Upper lobe of right lung (tissue), 1 donor: ENCODE results near the gene TBX15. TPM values are rescaled to one million over a fixed set of nuclear protein-coding genes. Genes with fewer than 3 reads are reported as not detected.

ENCODE experiments used
- ATAC-seq: fragments of 200-7000 bp; cut with Tn5 transposase; one replicate; pipeline ENCODE4 v1.9.1; 2020; ENCODE audit warnings: mild to moderate bottlenecking, moderate library complexity
- DNase-seq: peaks from one replicate; pipeline ENCODE4 v3.0.0-alpha.2; 2020
- H3K27ac ChIP-seq: fragments of 200-600 bp; one replicate; pipeline ENCODE4 v1.8.0; 2022
- H3K27me3 ChIP-seq: fragments of 200-600 bp; one replicate; pipeline ENCODE4 v1.8.0; 2022; ENCODE audit warnings: mild to moderate bottlenecking
- H3K36me3 ChIP-seq: fragments of 200-600 bp; one replicate; pipeline ENCODE4 v1.8.0; 2022
- H3K4me1 ChIP-seq: fragments of 200-600 bp; one replicate; pipeline ENCODE4 v1.8.0; 2022
- H3K4me3 ChIP-seq: fragments of 200-600 bp; one replicate; pipeline ENCODE4 v1.8.0; 2022; ENCODE audit warnings: mild to moderate bottlenecking
- H3K9me3 ChIP-seq: fragments of 200-600 bp; one replicate; pipeline ENCODE4 v1.8.0; 2022
- intact Hi-C: fragments of 100-400 bp; cut with DNase I; formaldehyde crosslinking; loops from one replicate; pipeline ENCODE4 v1.11.0; 2022
- total RNA-seq: library from RNA; stranded (reverse); fragmentation: NEBNext Ultra II Directional; extraction: Animal tissue kit (Norgen Biotek cat#: 25700); gene quantifications from one replicate; pipeline ENCODE4 v1.2.1, GENCODE V29; 2021
- TF ChIP-seq, protein P1 (sequence below): fragments of 200-600 bp; IDR thresholded peaks from one replicate; pipeline ENCODE4 v1.8.0; 2022; ENCODE audit warnings: antibody characterized with exemption
- donor health status: DM: no; HTN: yes; CAD: no; lungs with severe emphysema.

Gene TBX15
- total RNA-seq, 1 donor from 2014 or later = 0.64 TPM

DNA sequence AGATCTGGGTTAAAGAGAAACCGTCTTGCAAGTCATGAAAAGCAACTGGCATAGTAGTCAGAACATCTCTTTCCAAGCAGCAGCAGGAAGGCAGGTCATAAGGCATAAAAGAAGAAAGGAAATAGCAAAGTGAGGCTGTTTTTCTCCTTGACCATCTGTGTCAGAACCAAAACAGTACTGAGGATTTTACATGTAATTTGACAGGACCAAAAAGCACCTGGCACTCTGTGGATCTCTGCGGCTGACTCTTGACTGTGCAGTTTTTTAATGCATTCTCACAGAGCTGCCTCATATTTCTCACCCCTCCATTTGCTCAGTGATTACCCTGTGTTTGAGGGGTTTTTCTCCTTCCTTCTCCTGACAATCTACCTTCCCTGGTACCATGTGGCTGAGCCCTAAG is 17.7 kb downstream of the TBX15 start:
- ATAC-seq = no peak
- intact Hi-C loops = no loop called here
- TF ChIP-seq, protein P1, sequence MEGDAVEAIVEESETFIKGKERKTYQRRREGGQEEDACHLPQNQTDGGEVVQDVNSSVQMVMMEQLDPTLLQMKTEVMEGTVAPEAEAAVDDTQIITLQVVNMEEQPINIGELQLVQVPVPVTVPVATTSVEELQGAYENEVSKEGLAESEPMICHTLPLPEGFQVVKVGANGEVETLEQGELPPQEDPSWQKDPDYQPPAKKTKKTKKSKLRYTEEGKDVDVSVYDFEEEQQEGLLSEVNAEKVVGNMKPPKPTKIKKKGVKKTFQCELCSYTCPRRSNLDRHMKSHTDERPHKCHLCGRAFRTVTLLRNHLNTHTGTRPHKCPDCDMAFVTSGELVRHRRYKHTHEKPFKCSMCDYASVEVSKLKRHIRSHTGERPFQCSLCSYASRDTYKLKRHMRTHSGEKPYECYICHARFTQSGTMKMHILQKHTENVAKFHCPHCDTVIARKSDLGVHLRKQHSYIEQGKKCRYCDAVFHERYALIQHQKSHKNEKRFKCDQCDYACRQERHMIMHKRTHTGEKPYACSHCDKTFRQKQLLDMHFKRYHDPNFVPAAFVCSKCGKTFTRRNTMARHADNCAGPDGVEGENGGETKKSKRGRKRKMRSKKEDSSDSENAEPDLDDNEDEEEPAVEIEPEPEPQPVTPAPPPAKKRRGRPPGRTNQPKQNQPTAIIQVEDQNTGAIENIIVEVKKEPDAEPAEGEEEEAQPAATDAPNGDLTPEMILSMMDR = no peak
- H3K9me3 ChIP-seq = no peaks in the 10 kb centered on the region
- no peaks in the 10 kb centered on the region for H3K36me3 ChIP-seq
- H3K4me1 ChIP-seq = no peaks in the 10 kb centered on the region
- peaks cover 15% of the 10 kb centered on the region for H3K27me3 ChIP-seq
- no peak overlapping the region for H3K4me3 ChIP-seq
- DNase-seq = no peak
- H3K27ac ChIP-seq = no peak overlapping the region

DNA sequence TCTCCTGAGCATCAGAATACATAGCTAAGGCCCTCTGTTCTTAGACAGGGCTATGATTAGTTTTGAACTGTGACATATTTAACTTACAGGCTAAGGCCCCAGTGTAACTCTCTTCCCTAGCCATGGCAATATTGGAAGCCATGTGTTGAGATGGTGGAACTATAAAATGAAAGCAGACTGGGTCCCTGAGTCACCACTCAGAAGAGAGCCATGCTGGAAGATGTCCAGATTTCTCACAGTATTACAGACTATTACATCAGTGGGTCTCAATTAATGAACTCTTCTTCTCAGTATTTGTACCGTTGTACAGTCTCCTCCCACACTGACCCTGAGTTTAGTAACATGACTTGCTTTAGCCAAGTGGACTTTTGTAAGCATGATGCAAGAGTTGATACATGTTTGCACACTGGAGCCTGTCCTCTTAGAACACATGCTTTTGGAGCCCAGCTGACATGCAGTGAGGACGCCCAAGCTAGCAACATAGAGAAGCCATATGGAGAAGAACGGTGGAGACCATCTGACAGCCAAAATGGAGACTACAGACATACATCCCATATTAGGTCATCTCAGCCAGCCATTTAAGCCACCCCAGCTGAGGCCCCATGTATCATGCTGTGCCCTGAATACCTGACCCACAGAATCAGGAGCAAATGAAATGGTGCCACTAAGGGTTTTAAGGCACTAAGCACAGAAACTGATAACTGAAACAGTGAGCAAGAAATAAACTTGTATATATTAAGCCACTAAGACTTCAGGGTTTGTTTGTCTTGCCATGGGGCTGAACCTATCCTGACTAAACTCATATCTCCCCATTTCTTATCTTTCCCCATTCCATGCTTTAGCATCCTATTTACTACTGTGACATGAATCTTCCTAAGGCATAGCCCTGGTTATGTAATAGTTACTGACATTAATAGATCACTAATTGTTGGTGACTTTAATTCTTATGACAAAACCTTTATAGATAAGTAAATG is 24.4 kb downstream of the TBX15 start:
- intact Hi-C loops = no loop called here
- DNase-seq (no peak), ATAC-seq (peak; percentile 47)

DNA sequence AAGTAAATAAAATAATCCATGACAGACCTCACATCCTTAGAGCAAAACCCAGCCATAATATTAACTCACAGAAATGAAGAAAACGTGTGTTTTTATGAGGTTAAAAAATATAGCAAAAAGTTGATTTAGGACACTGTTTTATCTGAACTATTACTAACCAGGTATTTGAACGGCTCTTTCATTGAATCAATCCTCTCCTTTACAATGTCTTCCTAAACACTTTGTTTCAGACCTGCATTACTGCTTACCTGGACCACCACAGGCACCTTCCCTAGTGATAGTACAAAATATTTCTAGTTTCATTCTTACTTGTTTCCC is 25.0 kb downstream of the TBX15 start:
- intact Hi-C loops = no loop called here
- Histone ChIP-seq H3K27ac (no peak overlapping the region), H3K4me1 (no peaks in the 10 kb centered on the region), H3K9me3 (no peaks in the 10 kb centered on the region), H3K27me3 (no peaks in the 10 kb centered on the region), H3K36me3 (no peaks in the 10 kb centered on the region), H3K4me3 (no peak overlapping the region)
- no peak for DNase-seq
- TF ChIP-seq, protein P1 = no peak
- no peak for ATAC-seq

More for the DNA sequence above, 24.4 kb downstream of the TBX15 start:
- no peaks in the 10 kb centered on the region for H3K9me3 ChIP-seq
- no peaks in the 10 kb centered on the region for H3K4me1 ChIP-seq
- H3K4me3 ChIP-seq = no peak overlapping the region
- no peaks in the 10 kb centered on the region for H3K36me3 ChIP-seq
- TF ChIP-seq, protein P1 = no peak
- H3K27ac ChIP-seq = no peak overlapping the region
- no peaks in the 10 kb centered on the region for H3K27me3 ChIP-seq

DNA sequence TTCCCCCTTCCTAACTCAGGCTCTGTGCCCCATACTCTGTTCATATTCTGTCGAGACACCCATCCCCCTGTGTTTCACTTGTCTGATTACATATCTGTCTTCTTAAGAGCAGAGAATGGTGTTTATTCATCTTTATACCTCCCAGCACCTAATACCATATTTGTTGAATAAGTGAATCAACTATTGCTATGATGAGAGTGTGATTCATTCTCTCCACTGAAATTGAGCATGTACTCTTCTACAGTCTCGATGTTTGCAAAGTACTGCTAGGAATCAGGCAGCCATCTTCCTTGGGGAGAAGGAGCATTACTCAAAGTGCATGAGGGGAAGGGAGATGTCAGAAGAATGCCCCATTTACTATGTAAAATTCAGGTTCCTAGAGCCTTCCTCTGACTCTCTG is 27.0 kb downstream of the TBX15 start:
- no peak overlapping the region for H3K27ac ChIP-seq
- ATAC-seq = no peak

GRCh38 chr1:118960567-118961136 is 27.5 kb downstream of the TBX15 start:
- no peak for DNase-seq
- Histone ChIP-seq H3K4me3 (no peak overlapping the region), H3K4me1 (no peaks in the 10 kb centered on the region), H3K36me3 (no peaks in the 10 kb centered on the region), H3K27me3 (no peaks in the 10 kb centered on the region), H3K27ac (no peak overlapping the region), H3K9me3 (no peaks in the 10 kb centered on the region)
- intact Hi-C loops = no loop called here
- TF ChIP-seq, protein P1 = no peak
- ATAC-seq = no peak

More for the DNA sequence above, 27.0 kb downstream of the TBX15 start:
- TF ChIP-seq, protein P1 = no peak
- no peaks in the 10 kb centered on the region for H3K9me3 ChIP-seq
- H3K4me3 ChIP-seq = no peak overlapping the region
- no peak for DNase-seq
- H3K36me3 ChIP-seq = no peaks in the 10 kb centered on the region
- intact Hi-C loops = no loop called here
- no peaks in the 10 kb centered on the region for H3K27me3 ChIP-seq
- no peaks in the 10 kb centered on the region for H3K4me1 ChIP-seq
